Omental fat pad (tissue), 4 donors: Measurements from ENCODE around the gene SSR4. TPM values are rescaled to one million over a fixed set of nuclear protein-coding genes. Genes with fewer than 3 reads are reported as not detected.

Experiments used
- ATAC-seq: fragments of 150-250 bp; one replicate; pipeline ENCODE4 v1.9.1; 2016; ENCODE audit warnings: mild to moderate bottlenecking, moderate library complexity; ENCODE audit not compliant: low FRiP score
- DNase-seq: peaks from one replicate; pipeline ENCODE4 v3.0.0-alpha.2; 2019; ENCODE audit warnings: low spot score
- total RNA-seq, 4 donors: library from RNA; depleted of rRNA; stranded (reverse); fragments of >200 nt; gene quantifications; one replicate each; pipeline ENCODE4 v1.1.0, GENCODE V29; 2016
- TF ChIP-seq, protein P1 (sequence below), 3 donors: fragments of 450-650 bp; IDR thresholded peaks; one replicate each; pipeline ENCODE4 v1.5.1; 2016 to 2017; ENCODE audit warnings: antibody characterized with exemption in 3 of 3, mild to moderate bottlenecking in 3 of 3, moderate library complexity in 2 of 3

SSR4 gene
- total RNA-seq, 4 donors from 2014 or later = 126 to 249 (median 179) TPM

DNA sequence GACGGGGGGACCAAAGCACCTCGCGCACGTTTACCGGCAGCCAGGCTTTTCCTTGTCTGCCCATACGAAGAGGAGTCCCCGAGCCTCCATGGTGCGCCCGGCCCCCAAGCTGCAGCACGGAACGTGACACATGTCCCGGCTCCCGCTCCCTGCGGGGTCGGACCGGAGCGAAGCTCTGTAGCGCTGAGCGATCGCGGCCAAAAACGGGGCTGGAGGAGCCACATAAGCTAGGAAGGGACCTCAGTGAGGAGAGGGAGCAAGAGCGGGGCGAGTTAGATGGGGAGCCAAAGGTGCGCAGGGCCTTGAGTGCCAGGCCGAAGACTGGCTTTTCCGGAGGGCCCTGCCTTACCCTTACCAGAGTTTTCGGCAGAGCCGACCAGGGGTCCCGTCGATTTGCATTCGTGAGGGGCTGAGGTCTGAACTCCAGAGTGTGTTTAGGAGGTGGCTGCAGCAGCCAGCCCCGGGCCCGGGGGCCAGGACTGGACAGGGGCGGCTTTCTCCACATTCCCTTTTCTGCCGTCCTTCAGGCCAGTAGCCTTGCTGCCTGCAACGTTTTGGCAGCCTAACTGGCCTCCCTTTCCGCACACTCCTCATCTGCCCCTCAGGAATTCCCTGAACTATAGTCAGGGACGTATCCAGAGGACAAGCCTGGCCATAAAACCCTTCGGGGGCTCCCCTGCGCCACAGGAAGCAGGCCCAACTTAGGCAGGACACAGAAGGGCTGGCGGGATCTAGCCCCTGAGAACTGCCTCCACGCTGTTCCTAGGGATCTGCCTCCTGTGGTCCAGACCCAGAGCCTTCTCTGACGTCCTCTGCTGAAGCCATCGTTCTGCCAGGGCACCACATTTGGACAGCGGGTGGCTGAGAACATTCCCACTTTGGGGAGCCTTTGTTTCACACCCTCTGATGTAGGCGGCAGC lies 689 bp downstream of the SSR4 start:
- no peak for DNase-seq
- TF ChIP-seq, protein P1, sequence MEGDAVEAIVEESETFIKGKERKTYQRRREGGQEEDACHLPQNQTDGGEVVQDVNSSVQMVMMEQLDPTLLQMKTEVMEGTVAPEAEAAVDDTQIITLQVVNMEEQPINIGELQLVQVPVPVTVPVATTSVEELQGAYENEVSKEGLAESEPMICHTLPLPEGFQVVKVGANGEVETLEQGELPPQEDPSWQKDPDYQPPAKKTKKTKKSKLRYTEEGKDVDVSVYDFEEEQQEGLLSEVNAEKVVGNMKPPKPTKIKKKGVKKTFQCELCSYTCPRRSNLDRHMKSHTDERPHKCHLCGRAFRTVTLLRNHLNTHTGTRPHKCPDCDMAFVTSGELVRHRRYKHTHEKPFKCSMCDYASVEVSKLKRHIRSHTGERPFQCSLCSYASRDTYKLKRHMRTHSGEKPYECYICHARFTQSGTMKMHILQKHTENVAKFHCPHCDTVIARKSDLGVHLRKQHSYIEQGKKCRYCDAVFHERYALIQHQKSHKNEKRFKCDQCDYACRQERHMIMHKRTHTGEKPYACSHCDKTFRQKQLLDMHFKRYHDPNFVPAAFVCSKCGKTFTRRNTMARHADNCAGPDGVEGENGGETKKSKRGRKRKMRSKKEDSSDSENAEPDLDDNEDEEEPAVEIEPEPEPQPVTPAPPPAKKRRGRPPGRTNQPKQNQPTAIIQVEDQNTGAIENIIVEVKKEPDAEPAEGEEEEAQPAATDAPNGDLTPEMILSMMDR (IDR thresholded peaks at IDR 0.05) = no peak
- no peak for ATAC-seq

DNA sequence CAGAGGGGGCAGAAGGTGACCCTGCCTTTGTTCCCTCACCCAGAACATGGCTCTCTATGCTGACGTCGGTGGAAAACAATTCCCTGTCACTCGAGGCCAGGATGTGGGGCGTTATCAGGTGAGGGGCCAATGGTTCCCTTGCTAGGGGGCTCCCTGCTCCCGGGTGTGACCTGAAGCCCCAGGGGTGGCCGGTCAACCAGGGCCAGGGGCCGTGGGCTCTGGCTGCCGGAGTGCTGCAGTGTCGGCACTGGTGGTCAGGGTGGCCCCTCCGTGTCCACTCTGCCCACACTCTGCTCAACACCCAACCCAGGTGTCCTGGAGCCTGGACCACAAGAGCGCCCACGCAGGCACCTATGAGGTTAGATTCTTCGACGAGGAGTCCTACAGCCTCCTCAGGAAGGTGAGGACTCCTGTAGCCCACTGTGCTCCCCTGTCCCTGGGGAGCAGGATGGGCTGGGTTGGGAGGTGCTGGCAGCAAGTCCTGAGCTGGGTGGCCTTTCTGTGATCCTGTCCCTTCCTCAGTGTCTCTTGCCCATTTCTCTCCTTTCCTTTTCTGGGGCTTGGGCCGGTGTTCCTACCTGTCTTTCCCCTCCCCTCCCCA lies 3.0 kb downstream of the SSR4 start:
- DNase-seq = no peak
- TF ChIP-seq, protein P1 (IDR thresholded peaks at IDR 0.05) = no peak
- no peak for ATAC-seq

DNA sequence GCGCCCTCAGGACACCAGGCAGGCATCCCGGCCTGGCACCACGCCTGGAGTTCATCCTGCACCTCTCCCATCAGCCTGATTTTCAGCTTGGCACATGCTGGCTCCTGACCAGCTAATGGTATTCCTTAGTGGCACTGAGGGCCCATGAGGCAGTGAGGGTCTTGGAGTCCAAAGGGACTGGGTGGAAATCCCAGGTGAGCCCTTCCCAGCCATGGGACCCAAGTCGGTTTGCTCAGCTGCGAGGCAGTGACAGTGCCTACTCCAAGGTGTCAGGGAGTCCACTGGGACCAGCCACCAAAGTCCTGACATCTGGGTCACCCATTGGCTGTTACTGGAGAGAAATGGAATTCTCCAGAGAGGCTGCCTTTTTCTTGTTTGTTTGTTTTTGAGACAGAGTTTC lies 4.9 kb downstream of the SSR4 start:
- no peak for DNase-seq
- no peak for ATAC-seq

DNA sequence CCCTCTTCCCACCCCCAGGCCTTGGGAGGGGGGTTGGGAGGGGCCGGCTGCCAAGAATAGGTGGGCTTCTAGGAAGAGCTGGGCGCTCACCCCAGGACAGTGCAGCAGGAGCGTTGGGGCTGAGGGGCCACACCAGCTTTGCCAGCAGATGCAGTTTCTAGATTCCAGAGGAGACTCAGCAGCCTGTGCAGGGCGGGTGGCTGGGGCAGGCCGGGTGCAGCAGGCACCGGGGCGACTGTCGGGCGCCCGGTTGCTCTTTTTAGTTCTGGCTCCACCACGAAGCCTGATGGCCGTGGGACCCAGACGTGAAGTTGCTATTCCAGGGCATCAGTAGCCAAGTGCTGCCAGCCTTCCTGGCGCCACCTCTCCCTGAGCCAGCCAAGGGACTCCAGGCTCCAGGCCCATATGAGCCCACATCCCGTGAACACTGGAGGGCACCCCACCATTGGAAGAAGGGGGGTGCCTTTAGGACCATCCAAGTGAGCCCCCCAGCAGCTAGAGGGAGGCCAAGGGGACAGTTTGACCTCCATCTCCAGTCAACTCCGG lies 5.8 kb downstream of the SSR4 start:
- TF ChIP-seq, protein P1 (IDR thresholded peaks at IDR 0.05) = no peak
- no peak for ATAC-seq

More for the DNA sequence above, 4.9 kb downstream of the SSR4 start:
- TF ChIP-seq, protein P1 (IDR thresholded peaks at IDR 0.05) = no peak

DNA sequence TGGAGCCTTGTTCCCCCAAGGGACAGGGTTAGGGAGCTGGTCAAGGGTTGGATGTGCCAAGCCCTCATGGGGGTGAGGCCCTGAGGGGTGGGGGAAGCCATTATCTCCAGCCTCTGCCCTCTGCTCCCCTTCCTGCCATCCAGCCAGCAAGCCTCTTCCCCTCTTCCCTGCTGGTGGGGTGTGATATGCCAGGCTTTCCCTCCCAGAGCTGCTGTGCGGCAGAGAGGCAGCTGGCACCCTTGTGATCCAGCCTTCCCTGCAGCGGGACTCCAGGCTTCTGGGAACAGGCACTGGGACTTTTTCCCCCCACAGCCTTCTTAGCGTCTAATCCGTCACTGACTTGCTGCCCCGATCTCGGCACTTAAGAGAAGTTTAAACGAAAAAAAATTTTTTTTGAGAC lies 6.3 kb downstream of the SSR4 start:
- no peak for DNase-seq
- TF ChIP-seq, protein P1 (IDR thresholded peaks at IDR 0.05) = no peak
- ATAC-seq = no peak

More for the DNA sequence above, 5.8 kb downstream of the SSR4 start:
- no peak for DNase-seq

DNA sequence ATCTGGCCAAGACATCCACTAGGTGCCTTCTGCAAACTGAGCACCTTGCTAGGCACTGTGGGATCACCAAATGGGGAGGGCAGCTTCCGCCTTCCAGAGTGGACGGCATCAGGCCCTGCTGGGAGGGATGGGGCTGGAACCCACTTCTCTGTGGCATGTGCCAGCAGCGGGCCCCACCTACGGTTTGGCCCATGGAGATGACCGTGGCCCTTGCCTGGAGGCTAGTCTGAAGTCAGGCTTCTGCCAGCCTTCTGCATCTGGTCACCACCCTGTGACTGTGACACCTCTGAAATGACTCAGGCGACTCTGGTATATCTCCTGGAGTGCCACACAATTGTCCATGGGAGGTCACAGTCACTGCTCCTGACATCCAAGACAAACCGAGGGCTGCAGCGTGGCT lies 7.2 kb downstream of the SSR4 start:
- TF ChIP-seq, protein P1 (IDR thresholded peaks at IDR 0.05) = no peak
- no peak for ATAC-seq
- DNase-seq = no peak
